Endometrium (tissue), 2 donors: Measurements from ENCODE around the gene IMMP2L.
"Not testable (repeated sequence)": the region's sequence is repeated elsewhere in the genome, so short reads cannot be mapped to it uniquely, and the experiment has no call there.

ENCODE experiments used
- FAIRE-seq: peaks from 2 replicates; lab custom pipeline; 2012; peaks lifted over from hg19 to GRCh38; lab: Jason Lieb, UNC
- donor health status: control.
- donor health status: control.

The IMMP2L gene

GRCh38 chr7:111561904-111562732 lies at the start of gene IMMP2L:
Gene IMMP2L (minus strand): TSS chr7:111562492.
- FAIRE-seq = no peak

DNA sequence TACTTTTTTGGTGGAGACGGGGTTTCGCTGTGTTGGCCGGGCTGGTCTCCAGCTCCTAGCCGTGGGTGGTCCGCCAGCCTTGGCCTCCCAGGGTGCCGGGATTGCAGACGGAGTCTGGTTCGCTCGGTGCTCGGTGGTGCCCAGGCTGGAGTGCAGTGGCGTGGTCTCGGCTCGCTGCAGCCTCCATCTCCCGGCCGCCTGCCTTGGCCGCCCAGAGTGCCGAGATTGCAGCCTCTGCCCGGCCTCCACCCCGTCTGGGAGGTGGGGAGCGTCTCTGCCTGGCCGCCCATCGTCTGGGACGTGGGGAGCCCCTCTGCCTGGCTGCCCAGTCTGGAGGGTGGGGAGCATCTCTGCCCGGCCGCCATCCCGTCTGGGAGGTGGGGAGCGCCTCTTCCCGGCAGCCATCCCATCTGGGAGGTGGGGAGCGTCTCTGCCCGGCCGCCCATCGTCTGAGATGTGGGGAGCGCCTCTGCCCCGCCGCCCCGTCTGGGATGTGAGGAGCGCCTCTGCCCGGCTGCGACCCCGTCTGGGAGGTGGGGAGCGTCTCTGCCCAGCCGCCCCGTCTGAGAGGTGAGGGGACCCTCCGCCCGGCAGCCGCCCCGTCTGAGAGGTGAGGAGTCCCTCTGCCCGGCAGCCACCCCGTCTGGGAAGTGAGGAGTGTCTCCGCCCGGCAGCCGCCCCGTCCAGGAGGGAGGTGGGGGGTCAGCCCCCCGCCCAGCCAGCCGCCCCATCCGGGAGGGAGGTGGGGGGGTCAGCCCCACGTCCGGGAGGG lies 47.4 kb upstream of the IMMP2L start:
- FAIRE-seq = not testable (repeated sequence)

DNA sequence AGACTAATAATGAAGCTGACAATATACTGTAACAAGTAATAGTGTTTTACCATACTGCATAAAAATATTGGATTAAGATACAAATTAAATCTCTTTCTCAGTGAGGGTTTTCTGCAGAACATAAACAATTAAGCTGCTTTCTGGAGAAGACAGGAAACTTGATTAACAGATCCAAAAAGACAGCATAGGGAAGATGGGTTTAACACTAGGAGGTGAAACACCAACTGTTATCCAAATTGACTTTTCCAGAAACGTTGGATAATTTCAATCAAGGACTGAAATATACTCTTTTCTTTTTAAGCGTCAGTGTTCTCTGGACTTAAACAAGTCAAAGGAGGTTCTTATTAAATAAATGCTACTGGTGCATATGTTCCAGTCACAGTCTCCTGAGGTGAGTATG lies 45.3 kb upstream of the IMMP2L start:
- no peak for FAIRE-seq

DNA sequence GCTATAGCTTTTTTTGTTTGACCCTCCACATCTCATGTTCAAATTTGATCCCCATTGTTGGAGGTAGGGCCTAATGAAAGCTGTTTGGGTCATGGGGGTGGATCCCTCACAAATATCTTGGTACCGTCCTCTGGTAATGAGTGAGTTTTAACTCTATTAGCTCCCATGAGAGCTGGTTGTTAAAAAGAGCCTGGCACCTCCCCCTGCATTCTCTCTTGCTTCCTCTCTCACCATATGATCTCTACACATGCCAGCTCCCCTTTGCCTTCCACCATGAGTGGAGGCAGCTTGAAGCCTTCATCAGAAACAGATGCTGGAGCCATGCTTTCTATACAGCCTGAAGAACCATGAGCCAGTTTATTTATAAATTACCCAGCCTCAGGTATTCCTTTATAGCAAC lies 43.0 kb upstream of the IMMP2L start:
- no peak for FAIRE-seq

DNA sequence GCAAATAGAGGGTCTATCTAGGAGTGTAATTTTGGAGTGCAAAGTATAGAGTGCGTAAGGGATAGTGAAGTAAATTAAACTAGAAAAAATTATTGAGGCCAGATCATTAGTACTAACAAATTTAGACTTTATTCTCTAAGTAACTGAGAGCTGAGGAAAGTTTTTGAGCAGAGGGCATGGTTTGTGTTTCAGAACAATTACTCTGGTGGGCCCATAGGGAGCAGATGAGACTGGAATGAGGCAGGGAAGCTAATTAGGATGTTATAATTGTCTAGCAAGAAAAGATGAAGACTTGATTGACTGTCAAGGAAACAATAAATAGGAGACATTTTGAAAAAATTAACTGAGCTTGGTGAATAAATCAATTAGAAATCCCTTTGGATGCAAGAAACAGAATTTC lies 37.8 kb upstream of the IMMP2L start:
- FAIRE-seq = no peak

GRCh38 chr7:111595780-111596179 lies 33.5 kb upstream of the IMMP2L start:
- no peak for FAIRE-seq

GRCh38 chr7:111594602-111595001 lies 32.3 kb upstream of the IMMP2L start:
- no peak for FAIRE-seq

GRCh38 chr7:111593343-111593742 lies 31.1 kb upstream of the IMMP2L start:
- FAIRE-seq = no peak

GRCh38 chr7:111588065-111588433 lies 25.8 kb upstream of the IMMP2L start:
- FAIRE-seq = no peak

DNA sequence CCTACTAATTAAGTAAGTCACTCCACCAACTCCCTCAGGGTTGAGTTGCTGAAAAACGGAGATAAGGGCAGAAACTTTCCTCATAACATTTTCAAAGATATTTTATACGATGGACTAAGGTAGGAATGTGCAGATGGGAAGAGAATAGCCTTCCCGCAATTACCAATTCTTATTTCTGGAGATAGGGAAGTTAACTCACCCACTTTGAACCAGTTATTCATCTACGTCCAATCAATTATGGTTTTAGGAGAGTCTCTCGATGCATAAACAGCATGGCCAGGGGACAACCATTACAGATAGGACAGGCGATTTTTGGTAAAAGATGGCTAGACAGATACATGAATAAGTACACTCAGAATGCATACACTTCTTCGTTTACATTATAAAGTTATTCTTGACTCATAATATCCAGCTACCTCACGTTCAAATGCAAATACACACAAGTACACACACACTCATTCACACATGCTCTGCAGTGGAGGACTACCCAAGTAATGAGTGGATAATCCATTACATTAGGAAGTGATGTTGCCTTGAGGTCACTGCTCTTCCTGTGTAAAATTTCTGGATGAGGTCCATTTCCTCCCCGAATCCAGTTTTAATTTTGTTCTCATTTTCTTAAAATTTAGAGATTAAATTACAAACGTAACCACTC lies 25.2 kb upstream of the IMMP2L start:
- FAIRE-seq = no peak

DNA sequence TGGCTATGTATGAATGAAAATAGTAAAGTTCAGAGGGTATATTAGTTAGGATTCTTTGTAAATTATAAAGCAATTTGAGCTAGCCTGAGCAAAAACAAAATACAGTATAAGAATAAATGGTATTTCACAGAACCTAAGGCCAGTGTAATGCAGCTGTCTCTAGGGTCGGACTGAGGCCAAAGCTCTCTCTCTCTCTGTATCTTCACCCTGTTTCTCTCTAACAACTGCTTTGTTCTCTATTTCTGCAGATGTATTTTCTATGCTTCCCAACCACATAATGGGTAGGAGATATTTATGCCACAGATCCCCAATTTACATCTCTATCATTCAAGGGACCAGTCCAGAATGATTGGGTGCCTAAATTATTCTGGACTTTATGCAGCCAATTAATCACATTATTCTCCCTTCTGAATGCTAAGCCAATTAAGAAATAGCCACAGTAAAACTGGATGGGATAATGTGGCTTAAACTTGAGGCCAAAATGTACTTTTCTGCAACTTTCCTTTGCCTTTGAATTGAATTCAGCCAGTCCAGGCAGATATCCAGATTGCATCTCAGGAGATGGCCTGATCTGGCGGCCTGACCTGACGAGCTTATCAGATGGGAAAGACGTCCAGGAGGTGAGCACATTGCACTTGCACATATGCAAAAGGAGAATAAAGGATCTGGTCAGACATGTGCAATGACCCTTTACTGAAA lies 24.6 kb upstream of the IMMP2L start:
- no peak for FAIRE-seq

- not testable (repeated sequence) for FAIRE-seq
Observed at GRCh38 chr7:111581784-111582488, 19.6 kb upstream of the IMMP2L start.

DNA sequence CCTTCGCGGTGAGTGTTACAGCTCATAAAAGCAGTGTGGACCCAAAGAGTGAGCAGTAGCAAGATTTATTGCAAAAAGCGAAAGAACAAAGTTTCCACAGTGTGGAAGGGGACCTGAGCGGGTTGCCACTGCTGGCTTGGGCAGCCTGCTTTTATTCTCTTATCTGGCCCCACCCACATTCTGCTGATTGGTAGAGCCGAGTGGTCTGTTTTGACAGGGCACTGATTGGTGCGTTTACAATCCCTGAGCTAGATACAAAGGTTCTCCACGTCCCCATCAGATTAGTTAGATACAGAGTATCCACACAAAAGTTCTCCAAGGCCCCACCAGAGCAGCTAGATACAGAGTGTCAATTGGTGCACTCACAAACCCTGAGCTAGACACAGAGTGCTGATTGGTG lies 18.9 kb upstream of the IMMP2L start:
- not testable (repeated sequence) for FAIRE-seq

GRCh38 chr7:111578754-111579153 lies 16.5 kb upstream of the IMMP2L start:
- no peak for FAIRE-seq

GRCh38 chr7:111571720-111572119 lies 9.4 kb upstream of the IMMP2L start:
- no peak for FAIRE-seq

- no peak for FAIRE-seq
Observed at GRCh38 chr7:111568870-111569462, 6.7 kb upstream of the IMMP2L start.

DNA sequence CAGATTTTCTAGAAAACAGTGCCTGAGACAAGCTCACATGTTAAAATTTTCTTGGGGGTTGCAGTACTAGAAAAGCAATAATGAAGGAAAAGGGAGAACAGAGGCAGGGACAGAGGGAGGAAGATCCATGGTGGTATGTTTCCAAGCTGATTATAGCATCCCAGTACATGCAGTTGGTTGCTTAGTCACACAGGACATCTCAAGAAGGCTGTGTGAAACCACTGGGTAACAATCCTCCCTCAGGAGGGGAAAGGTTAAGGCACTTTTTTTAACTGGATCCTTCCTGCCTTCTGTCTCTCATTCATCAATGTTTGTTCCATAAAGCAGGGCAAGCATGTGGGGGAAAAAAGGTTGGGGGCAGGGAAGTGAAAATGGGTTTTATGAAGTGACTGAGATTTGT lies 6.1 kb upstream of the IMMP2L start:
- no peak for FAIRE-seq

GRCh38 chr7:111564078-111564477 lies 1.8 kb upstream of the IMMP2L start:
- no peak for FAIRE-seq

GRCh38 chr7:111561654-111561903 lies 713 bp downstream of the IMMP2L start:
- no peak for FAIRE-seq

- FAIRE-seq = no peak
Observed at GRCh38 chr7:111560773-111561653, 1.3 kb downstream of the IMMP2L start.

GRCh38 chr7:111558991-111559390 lies 3.3 kb downstream of the IMMP2L start:
- no peak for FAIRE-seq
